Cardiac fibroblast (primary cell): Measurements from ENCODE around the gene CRYBG1.

Experiments used
- DNase-seq, 2 donors: peaks; one replicate each; pipeline versions ENCODE4 v3.0.0 to v3.0.0-alpha.2; 2010; ENCODE audit warnings: low read depth in 2 of 2
- H3K4me3 ChIP-seq, 2 donors: replicated peaks in 1 of 2; 1 replicate in 1 of 2; 2 replicates in 1 of 2; pipeline ENCODE4 v1.5.1; 2011; ENCODE audit warnings: low read depth in 2 of 2, low read length in 2 of 2, mild to moderate bottlenecking in 2 of 2, moderate library complexity in 1 of 2
- CTCF ChIP-seq: IDR thresholded peaks from one replicate; pipeline ENCODE4 v1.5.1; 2011; ENCODE audit warnings: low read depth, mild to moderate bottlenecking, low read length, inconsistent platforms

CRYBG1 gene

GRCh38 chr6:106490030-106490429 lies 129.5 kb downstream of the CRYBG1 start:
- no peak overlapping the region for H3K4me3 ChIP-seq
- no peak for DNase-seq
- TF ChIP-seq CTCF: no peak

GRCh38 chr6:106490436-106490835 lies 129.9 kb downstream of the CRYBG1 start:
- no peak for TF ChIP-seq CTCF
- H3K4me3 ChIP-seq: no peak overlapping the region
- no peak for DNase-seq

GRCh38 chr6:106490974-106491373 lies 130.5 kb downstream of the CRYBG1 start:
- H3K4me3 ChIP-seq: no peak overlapping the region
- no peak for DNase-seq
- no peak for TF ChIP-seq CTCF

GRCh38 chr6:106495014-106495413 lies 134.5 kb downstream of the CRYBG1 start:
- DNase-seq: no peak
- no peak for TF ChIP-seq CTCF
- H3K4me3 ChIP-seq: no peak overlapping the region

- no peak overlapping the region for H3K4me3 ChIP-seq
- no peak for DNase-seq
- no peak for TF ChIP-seq CTCF
Observed at GRCh38 chr6:106496823-106497222, 136.3 kb downstream of the CRYBG1 start.

GRCh38 chr6:106501960-106502371 lies 141.4 kb downstream of the CRYBG1 start:
- DNase-seq: peak in 1 of 2 donors; percentile 40
- H3K4me3 ChIP-seq: no peak overlapping the region
- TF ChIP-seq CTCF: no peak

- no peak overlapping the region for H3K4me3 ChIP-seq
- TF ChIP-seq CTCF: no peak
- DNase-seq: no peak
Observed at GRCh38 chr6:106502559-106502958, 142.0 kb downstream of the CRYBG1 start.
